ENCODE measurements around the gene BTF3. TPM values are rescaled to one million over a fixed set of nuclear protein-coding genes. Genes with fewer than 3 reads are reported as not detected.

The BTF3 gene
- total and polyA plus RNA-seq, 9 of the 15 experiments (the other 6 are each of a cell fraction or from before 2014, with no cell fraction given) = 534 to 1,637 (median 848) TPM

- no peak for TF ChIP-seq PBX2 (CRISPR knock-in tag; IDR thresholded peaks at IDR 0.05; ENCODE audit: low read depth)
- peak; percentile 43; the same call in 1 of the 2 replicates for TF ChIP-seq PBX2 (tag; conservative IDR thresholded peaks at IDR 0.05; ENCODE audit: low read depth)
- no peak for TF ChIP-seq KDM5B (IDR thresholded peaks at IDR 0.05; ENCODE audit: insufficient replicate concordance, low read depth, low read length)
- TF ChIP-seq HNRNPH1 (optimal IDR thresholded peaks at IDR 0.05; ENCODE audit: low read depth, low read length) = no peak
- TF ChIP-seq ZNF324 (CRISPR knock-in tag; IDR thresholded peaks at IDR 0.05) = no peak
- TF ChIP-seq DACH1 (IDR thresholded peaks at IDR 0.05; ENCODE audit: partially characterized antibody) = peak; percentile 76
- no peak for TF ChIP-seq ERF (CRISPR knock-in tag; IDR thresholded peaks at IDR 0.05)
- no peak for TF ChIP-seq CHD2 (IDR thresholded peaks at IDR 0.05; ENCODE audit: low read depth, low read length)
- no peak for TF ChIP-seq SRSF7 (optimal IDR thresholded peaks at IDR 0.05; ENCODE audit: low read depth, low read length)
- no peak for TF ChIP-seq HIVEP1 (CRISPR knock-in tag; IDR thresholded peaks at IDR 0.05)
- no peak for TF ChIP-seq NUFIP1 (IDR thresholded peaks at IDR 0.05; ENCODE audit: partially characterized antibody)
- TF ChIP-seq ZBED1 (IDR thresholded peaks at IDR 0.05) = no peak
- no peak for TF ChIP-seq FIP1L1 (IDR thresholded peaks at IDR 0.05; ENCODE audit: low read depth, low read length, poor library complexity, severe bottlenecking)
- no peak for TF ChIP-seq ARID4B (CRISPR knock-in tag; IDR thresholded peaks at IDR 0.05)
- no peak for TF ChIP-seq PYGO2 (tag; IDR thresholded peaks at IDR 0.05)
- TF ChIP-seq RFX7 (CRISPR knock-in tag; IDR thresholded peaks at IDR 0.05) = no peak
- TF ChIP-seq RBM17 (IDR thresholded peaks at IDR 0.05; ENCODE audit: borderline replicate concordance, low read depth, low read length) = no peak
- no peak for TF ChIP-seq HNRNPL (IDR thresholded peaks at IDR 0.05; ENCODE audit: low read depth, low read length)
- no peak for TF ChIP-seq NELFE (IDR thresholded peaks at IDR 0.05; ENCODE audit: insufficient read depth, insufficient read length)
- no peak for TF ChIP-seq TCF7L2 (IDR thresholded peaks at IDR 0.05; ENCODE audit: low read depth, low read length)
- TF ChIP-seq KAT8 (IDR thresholded peaks at IDR 0.05; ENCODE audit: low read depth) = no peak
- no peak for TF ChIP-seq POLR2H (tag; IDR thresholded peaks at IDR 0.05; ENCODE audit: low read depth)
- TF ChIP-seq ZNF274 (IDR thresholded peaks at IDR 0.05; ENCODE audit: borderline replicate concordance, low read depth, low read length) = no peak
- TF ChIP-seq SIN3B (IDR thresholded peaks at IDR 0.05; ENCODE audit: low read depth) = no peak
These were observed 9.4 kb upstream of the BTF3 start (continued) for GRCh38 chr5:73488806-73489205.
